Measurements from ENCODE around the gene FANK1. TPM values are rescaled to one million over a fixed set of nuclear protein-coding genes. Genes with fewer than 3 reads are reported as not detected.

The FANK1 gene
- total RNA-seq, 1 donor from 2014 or later: not detected

- Mint-ChIP-seq H3K4me3 (no peak overlapping the region), H3K9me3 (no peaks in the 10 kb centered on the region), H3K36me3 (ENCODE audit: low read depth) (no peaks in the 10 kb centered on the region), H3K4me1 (ENCODE audit: low read depth) (no peaks in the 10 kb centered on the region), H3K27me3 (ENCODE audit: insufficient read depth) (peaks cover 3% of the 10 kb centered on the region), H3K27ac (no peak overlapping the region)
- intact Hi-C loops (cut with micrococcal nuclease): no loop called here
- DNase-seq (ENCODE audit: low spot score): no peak
Observed at GRCh38 chr10:126012485-126012884, 116.1 kb downstream of the FANK1 start.

GRCh38 chr10:126013489-126014281, 117.3 kb downstream of the FANK1 start:
- H3K27me3 Mint-ChIP-seq (ENCODE audit: insufficient read depth): peaks cover 3% of the 10 kb centered on the region
- no peak overlapping the region for H3K27ac Mint-ChIP-seq
- H3K9me3 Mint-ChIP-seq: no peaks in the 10 kb centered on the region
- H3K4me1 Mint-ChIP-seq (ENCODE audit: low read depth): no peaks in the 10 kb centered on the region
- H3K4me3 Mint-ChIP-seq: no peak overlapping the region
- no peak for DNase-seq (ENCODE audit: low spot score)
- H3K36me3 Mint-ChIP-seq (ENCODE audit: low read depth): no peaks in the 10 kb centered on the region
- intact Hi-C loops (cut with micrococcal nuclease): no loop called here

- Mint-ChIP-seq H3K36me3 (ENCODE audit: low read depth) (no peaks in the 10 kb centered on the region), H3K4me3 (no peak overlapping the region), H3K4me1 (ENCODE audit: low read depth) (no peaks in the 10 kb centered on the region), H3K27me3 (ENCODE audit: insufficient read depth) (peaks cover 3% of the 10 kb centered on the region), H3K27ac (no peak overlapping the region), H3K9me3 (no peaks in the 10 kb centered on the region)
- no peak for DNase-seq (ENCODE audit: low spot score)
- intact Hi-C loops (cut with micrococcal nuclease): no loop called here
Observed at GRCh38 chr10:126014309-126014708, 117.9 kb downstream of the FANK1 start.

- H3K27me3 Mint-ChIP-seq (ENCODE audit: insufficient read depth): peaks cover 3% of the 10 kb centered on the region
- H3K27ac Mint-ChIP-seq: no peak overlapping the region
- no peaks in the 10 kb centered on the region for H3K9me3 Mint-ChIP-seq
- H3K36me3 Mint-ChIP-seq (ENCODE audit: low read depth): no peaks in the 10 kb centered on the region
- no peaks in the 10 kb centered on the region for H3K4me1 Mint-ChIP-seq (ENCODE audit: low read depth)
- intact Hi-C loops (cut with micrococcal nuclease): no loop called here
- DNase-seq (ENCODE audit: low spot score): no peak
- no peak overlapping the region for H3K4me3 Mint-ChIP-seq
Observed at GRCh38 chr10:126015413-126015812, 119.0 kb downstream of the FANK1 start.

- no peak overlapping the region for H3K27ac Mint-ChIP-seq
- H3K36me3 Mint-ChIP-seq (ENCODE audit: low read depth): no peaks in the 10 kb centered on the region
- intact Hi-C loops (cut with micrococcal nuclease): no loop called here
- no peaks in the 10 kb centered on the region for H3K4me1 Mint-ChIP-seq (ENCODE audit: low read depth)
- no peak overlapping the region for H3K4me3 Mint-ChIP-seq
- peaks cover 3% of the 10 kb centered on the region for H3K27me3 Mint-ChIP-seq (ENCODE audit: insufficient read depth)
- no peak for DNase-seq (ENCODE audit: low spot score)
- no peaks in the 10 kb centered on the region for H3K9me3 Mint-ChIP-seq
Observed at GRCh38 chr10:126016156-126016805, 119.9 kb downstream of the FANK1 start.

GRCh38 chr10:126016882-126017281, 120.5 kb downstream of the FANK1 start:
- intact Hi-C loops (cut with micrococcal nuclease): no loop called here
- Mint-ChIP-seq H3K4me1 (ENCODE audit: low read depth) (no peaks in the 10 kb centered on the region), H3K27ac (no peak overlapping the region), H3K9me3 (no peaks in the 10 kb centered on the region), H3K27me3 (ENCODE audit: insufficient read depth) (peaks cover 3% of the 10 kb centered on the region), H3K4me3 (no peak overlapping the region), H3K36me3 (ENCODE audit: low read depth) (no peaks in the 10 kb centered on the region)
- DNase-seq (ENCODE audit: low spot score): no peak

GRCh38 chr10:126017961-126018560, 121.7 kb downstream of the FANK1 start:
- DNase-seq (ENCODE audit: low spot score): no peak
- intact Hi-C loops (cut with micrococcal nuclease): no loop called here
- no peaks in the 10 kb centered on the region for H3K36me3 Mint-ChIP-seq (ENCODE audit: low read depth)

GRCh38 chr10:126021833-126022500, 125.6 kb downstream of the FANK1 start:
- Mint-ChIP-seq H3K4me3 (no peak overlapping the region), H3K4me1 (ENCODE audit: low read depth) (no peaks in the 10 kb centered on the region), H3K27ac (no peak overlapping the region), H3K27me3 (ENCODE audit: insufficient read depth) (no peaks in the 10 kb centered on the region), H3K9me3 (no peaks in the 10 kb centered on the region), H3K36me3 (ENCODE audit: low read depth) (no peaks in the 10 kb centered on the region)
- intact Hi-C loops (cut with micrococcal nuclease): no loop called here
- no peak for DNase-seq (ENCODE audit: low spot score)

More at GRCh38 chr10:126017961-126018560, 121.7 kb downstream of the FANK1 start:
- H3K4me3 Mint-ChIP-seq: no peak overlapping the region
- peaks cover 3% of the 10 kb centered on the region for H3K27me3 Mint-ChIP-seq (ENCODE audit: insufficient read depth)
- H3K27ac Mint-ChIP-seq: no peak overlapping the region
- H3K9me3 Mint-ChIP-seq: no peaks in the 10 kb centered on the region
- no peaks in the 10 kb centered on the region for H3K4me1 Mint-ChIP-seq (ENCODE audit: low read depth)

GRCh38 chr10:126022841-126023240, 126.5 kb downstream of the FANK1 start:
- DNase-seq (ENCODE audit: low spot score): no peak
- H3K36me3 Mint-ChIP-seq (ENCODE audit: low read depth): no peaks in the 10 kb centered on the region
- H3K27me3 Mint-ChIP-seq (ENCODE audit: insufficient read depth): no peaks in the 10 kb centered on the region
- intact Hi-C loops (cut with micrococcal nuclease): no loop called here
- H3K4me3 Mint-ChIP-seq: no peak overlapping the region
- H3K27ac Mint-ChIP-seq: no peak overlapping the region
- H3K9me3 Mint-ChIP-seq: peaks cover 5% of the 10 kb centered on the region
- no peaks in the 10 kb centered on the region for H3K4me1 Mint-ChIP-seq (ENCODE audit: low read depth)

- intact Hi-C loops (cut with micrococcal nuclease): no loop called here
- DNase-seq (ENCODE audit: low spot score): no peak
- no peaks in the 10 kb centered on the region for H3K27me3 Mint-ChIP-seq (ENCODE audit: insufficient read depth)
Observed at GRCh38 chr10:126027692-126028091, 131.3 kb downstream of the FANK1 start.

GRCh38 chr10:126029999-126030398, 133.6 kb downstream of the FANK1 start:
- peaks cover 23% of the 10 kb centered on the region for H3K9me3 Mint-ChIP-seq
- DNase-seq (ENCODE audit: low spot score): no peak
- H3K27me3 Mint-ChIP-seq (ENCODE audit: insufficient read depth): no peaks in the 10 kb centered on the region
- no peak overlapping the region for H3K4me3 Mint-ChIP-seq
- intact Hi-C loops (cut with micrococcal nuclease): no loop called here
- H3K36me3 Mint-ChIP-seq (ENCODE audit: low read depth): no peaks in the 10 kb centered on the region
- no peaks in the 10 kb centered on the region for H3K4me1 Mint-ChIP-seq (ENCODE audit: low read depth)
- no peak overlapping the region for H3K27ac Mint-ChIP-seq

More at GRCh38 chr10:126027692-126028091, 131.3 kb downstream of the FANK1 start:
- no peak overlapping the region for H3K27ac Mint-ChIP-seq
- no peak overlapping the region for H3K4me3 Mint-ChIP-seq
- H3K9me3 Mint-ChIP-seq: peaks cover 17% of the 10 kb centered on the region
- H3K36me3 Mint-ChIP-seq (ENCODE audit: low read depth): no peaks in the 10 kb centered on the region
- no peaks in the 10 kb centered on the region for H3K4me1 Mint-ChIP-seq (ENCODE audit: low read depth)

GRCh38 chr10:126034586-126034985, 138.2 kb downstream of the FANK1 start:
- Mint-ChIP-seq H3K27me3 (ENCODE audit: insufficient read depth) (no peaks in the 10 kb centered on the region), H3K4me3 (no peak overlapping the region), H3K4me1 (ENCODE audit: low read depth) (no peaks in the 10 kb centered on the region), H3K9me3 (peaks cover 10% of the 10 kb centered on the region), H3K27ac (no peak overlapping the region), H3K36me3 (ENCODE audit: low read depth) (no peaks in the 10 kb centered on the region)
- intact Hi-C loops (cut with micrococcal nuclease): no loop called here
- no peak for DNase-seq (ENCODE audit: low spot score)

GRCh38 chr10:126036515-126036914, 140.2 kb downstream of the FANK1 start:
- Mint-ChIP-seq H3K27me3 (ENCODE audit: insufficient read depth) (no peaks in the 10 kb centered on the region), H3K9me3 (peaks cover 6% of the 10 kb centered on the region), H3K4me1 (ENCODE audit: low read depth) (no peaks in the 10 kb centered on the region), H3K4me3 (no peak overlapping the region), H3K27ac (no peak overlapping the region), H3K36me3 (ENCODE audit: low read depth) (no peaks in the 10 kb centered on the region)
- intact Hi-C loops (cut with micrococcal nuclease): no loop called here
- no peak for DNase-seq (ENCODE audit: low spot score)
